Measurements from ENCODE around the gene MTMR12.

GRCh38 chr5:32244017-32244416 lies 68.7 kb downstream of the MTMR12 start:
- no peak for TF ChIP-seq POLR2A (IDR thresholded peaks at IDR 0.05)
- no peak for TF ChIP-seq CTCF (IDR thresholded peaks at IDR 0.05)
- TF ChIP-seq POLR2AphosphoS5 (IDR thresholded peaks at IDR 0.05), result no peak

All from prostate gland (tissue), 2 donors.